Testis (tissue), 3 donors: Measurements from ENCODE around the gene SPINDOC. TPM values are rescaled to one million over a fixed set of nuclear protein-coding genes. Genes with fewer than 3 reads are reported as not detected.
"Not testable (repeated sequence)": the region's sequence is repeated elsewhere in the genome, so short reads cannot be mapped to it uniquely, and the experiment has no call there.

Experiments
- DNase-seq: peaks from one replicate; pipeline ENCODE4 v3.0.0-alpha.2; 2019
- H3K27ac ChIP-seq, 2 donors: fragments of 200-600 bp; sonication (generic); one replicate each; pipeline ENCODE4 v1.5.1; 2019
- H3K27me3 ChIP-seq: fragments of 200-600 bp; sonication (generic); one replicate; pipeline ENCODE4 v1.5.1; 2019
- H3K36me3 ChIP-seq: fragments of 200-600 bp; sonication (generic); one replicate; pipeline ENCODE4 v1.5.1; 2017; ENCODE audit warnings: low read depth; ENCODE audit errors: missing control alignments
- H3K4me1 ChIP-seq: fragments of 200-600 bp; sonication (generic); one replicate; pipeline ENCODE4 v1.5.1; 2019
- H3K4me3 ChIP-seq, 2 donors: fragments of 200-600 bp; sonication (generic); one replicate each; pipeline ENCODE4 v1.5.1; 2017 to 2019
- H3K9me3 ChIP-seq: fragments of 200-600 bp; sonication (generic); one replicate; pipeline ENCODE4 v1.5.1; 2017
- POLR2A ChIP-seq: fragments of 450-650 bp; IDR thresholded peaks from one replicate; pipeline ENCODE4 v1.6.1; 2017; ENCODE audit warnings: antibody characterized with exemption, mild to moderate bottlenecking, moderate library complexity
- WGBS, 2 donors: methylation state at CpG; one replicate each; pipeline ENCODE4 v1.1.5; 2018; 5-methylcytosine and 5-hydroxymethylcytosine counted together
- intact Hi-C: fragments of 100-400 bp; cut with DNase I; formaldehyde crosslinking; loops from one replicate; pipeline ENCODE4 v1.15.1; 2023; ENCODE audit warnings: low total_unique reads
- polyA plus RNA-seq: library from polyadenylated mRNA; stranded (reverse); fragments of 350-450 nt; fragmentation: Illumina TruSeq; extraction: RNeasy Lipid Tissue Mini Kit (QIAGEN cat#74804); gene quantifications from one replicate; pipeline ENCODE4 v1.2.3, GENCODE V29; 2014; ENCODE audit warnings: low read depth, low replicate concordance; ENCODE audit not compliant: insufficient read depth
- total RNA-seq, 2 donors: library from RNA; depleted of rRNA; stranded (reverse); fragments of >200 nt; gene quantifications; one replicate each; pipeline ENCODE4 v1.2.3, GENCODE V29; 2016
- TF ChIP-seq, protein P1 (sequence below), 3 experiments: fragments of 450-650 bp in 2 of 3; fragments of 200-600 bp in 1 of 3; sonication (generic) in 1 of 3; IDR thresholded peaks; one replicate each; pipeline ENCODE4 v1.5.1; 2016 to 2019; ENCODE audit warnings: antibody characterized with exemption in 3 of 3, mild to moderate bottlenecking in 2 of 3, moderate library complexity in 1 of 3

The SPINDOC gene
- total and polyA plus RNA-seq, 3 donors from 2014 or later = 38.6 to 71.6 (median 45.1) TPM

DNA sequence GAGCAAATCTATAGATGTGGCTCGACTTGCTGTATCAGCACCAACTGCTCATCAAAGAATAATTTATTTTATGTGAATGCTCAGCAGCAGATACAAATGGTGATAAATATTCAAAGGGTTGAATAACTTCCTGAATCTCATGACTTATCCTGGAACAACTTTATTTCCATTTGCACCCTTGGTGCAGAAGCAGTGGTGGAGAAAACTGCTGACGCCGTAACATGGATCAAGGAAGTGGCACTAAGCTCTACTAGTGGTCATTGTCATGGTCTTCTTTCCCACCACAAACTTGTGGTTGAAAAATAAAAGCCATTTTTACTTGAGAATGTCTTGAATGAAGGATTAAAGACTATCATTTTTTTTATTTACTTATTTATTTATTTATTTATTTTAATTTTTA lies 40.2 kb downstream of the SPINDOC start:
- Histone ChIP-seq H3K27ac (no peak overlapping the region), H3K27me3 (no peaks in the 10 kb centered on the region), H3K36me3 (no peaks in the 10 kb centered on the region), H3K4me1 (peaks cover 22% of the 10 kb centered on the region), H3K4me3 (no peak overlapping the region), H3K9me3 (no peaks in the 10 kb centered on the region)
- 92% methylated on average over 3 of the region's 3 CpGs for WGBS, 2 donors
- TF ChIP-seq POLR2A = no peak
- TF ChIP-seq, protein P1, sequence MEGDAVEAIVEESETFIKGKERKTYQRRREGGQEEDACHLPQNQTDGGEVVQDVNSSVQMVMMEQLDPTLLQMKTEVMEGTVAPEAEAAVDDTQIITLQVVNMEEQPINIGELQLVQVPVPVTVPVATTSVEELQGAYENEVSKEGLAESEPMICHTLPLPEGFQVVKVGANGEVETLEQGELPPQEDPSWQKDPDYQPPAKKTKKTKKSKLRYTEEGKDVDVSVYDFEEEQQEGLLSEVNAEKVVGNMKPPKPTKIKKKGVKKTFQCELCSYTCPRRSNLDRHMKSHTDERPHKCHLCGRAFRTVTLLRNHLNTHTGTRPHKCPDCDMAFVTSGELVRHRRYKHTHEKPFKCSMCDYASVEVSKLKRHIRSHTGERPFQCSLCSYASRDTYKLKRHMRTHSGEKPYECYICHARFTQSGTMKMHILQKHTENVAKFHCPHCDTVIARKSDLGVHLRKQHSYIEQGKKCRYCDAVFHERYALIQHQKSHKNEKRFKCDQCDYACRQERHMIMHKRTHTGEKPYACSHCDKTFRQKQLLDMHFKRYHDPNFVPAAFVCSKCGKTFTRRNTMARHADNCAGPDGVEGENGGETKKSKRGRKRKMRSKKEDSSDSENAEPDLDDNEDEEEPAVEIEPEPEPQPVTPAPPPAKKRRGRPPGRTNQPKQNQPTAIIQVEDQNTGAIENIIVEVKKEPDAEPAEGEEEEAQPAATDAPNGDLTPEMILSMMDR (IDR thresholded peaks at IDR 0.05) = no peak
- DNase-seq = no peak
- intact Hi-C loops = no loop called here

DNA sequence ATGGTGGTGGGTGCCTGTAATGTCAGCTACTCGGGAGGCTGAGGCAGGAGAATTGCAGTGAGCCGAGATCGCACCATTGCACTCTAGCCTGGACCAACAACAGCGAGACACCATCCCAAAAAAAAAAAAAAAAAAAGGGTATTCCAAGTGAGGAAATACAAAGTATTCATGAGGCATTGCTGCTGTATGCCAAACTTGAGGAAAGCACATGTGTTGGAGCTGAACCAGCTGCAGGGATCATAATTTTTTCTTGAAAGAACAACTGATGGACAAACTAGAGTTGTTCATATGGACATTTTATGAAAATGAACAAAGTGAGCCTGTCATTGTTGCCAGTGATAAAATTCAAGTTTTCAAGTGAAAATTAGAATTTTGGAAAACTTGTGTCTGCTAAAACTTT lies 41.4 kb downstream of the SPINDOC start:
- H3K4me3 ChIP-seq = no peak overlapping the region
- 98% methylated on average over 4 of the region's 4 CpGs for WGBS, 2 donors
- no peaks in the 10 kb centered on the region for H3K36me3 ChIP-seq
- intact Hi-C loops = no loop called here
- H3K4me1 ChIP-seq = peaks cover 30% of the 10 kb centered on the region
- H3K27me3 ChIP-seq = no peaks in the 10 kb centered on the region
- H3K27ac ChIP-seq = no peak overlapping the region
- no peaks in the 10 kb centered on the region for H3K9me3 ChIP-seq
- TF ChIP-seq, protein P1 (IDR thresholded peaks at IDR 0.05) = no peak
- no peak for TF ChIP-seq POLR2A
- no peak for DNase-seq

DNA sequence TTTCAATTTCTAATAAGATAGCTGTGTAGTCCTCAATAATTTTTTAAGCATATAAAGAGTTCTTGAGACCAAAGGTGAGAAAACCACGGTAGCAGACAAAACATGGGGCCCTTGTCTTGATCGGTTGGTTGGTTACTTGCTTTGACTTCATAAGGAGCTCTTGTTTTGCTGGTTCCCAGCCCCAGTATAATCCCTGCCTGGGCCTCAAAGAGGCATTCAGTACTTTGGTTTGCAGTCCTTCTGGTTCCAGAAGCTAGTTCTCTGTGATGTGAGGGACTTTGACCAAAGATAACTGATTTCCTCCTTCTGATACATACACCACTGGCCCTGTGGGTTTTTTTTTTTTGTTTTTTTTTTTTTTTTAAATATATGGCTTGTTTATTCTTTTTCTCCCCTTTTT lies 42.7 kb downstream of the SPINDOC start:
- no peak for DNase-seq
- no peaks in the 10 kb centered on the region for H3K9me3 ChIP-seq
- TF ChIP-seq, protein P1 (IDR thresholded peaks at IDR 0.05) = no peak
- intact Hi-C loops = no loop called here
- H3K4me3 ChIP-seq = no peak overlapping the region
- H3K4me1 ChIP-seq = peaks cover 24% of the 10 kb centered on the region
- H3K27ac ChIP-seq = no peak overlapping the region
- 86 to 93% methylated on average over 2 of the region's 2 CpGs for WGBS, 2 donors
- H3K36me3 ChIP-seq = no peaks in the 10 kb centered on the region
- H3K27me3 ChIP-seq = no peaks in the 10 kb centered on the region

- H3K27ac ChIP-seq = peak overlapping the region; percentile 53 to 68
- DNase-seq = peak; percentile 68
- intact Hi-C loops = no loop called here
- H3K27me3 ChIP-seq = no peaks in the 10 kb centered on the region
- no peak overlapping the region for H3K4me3 ChIP-seq
- 57 to 61% methylated on average over 11 of the region's 11 CpGs for WGBS, 2 donors
- no peak for TF ChIP-seq POLR2A
- TF ChIP-seq, protein P1 (IDR thresholded peaks at IDR 0.05) = no peak
- no peaks in the 10 kb centered on the region for H3K36me3 ChIP-seq
- H3K9me3 ChIP-seq = no peaks in the 10 kb centered on the region
- H3K4me1 ChIP-seq = peaks cover 14% of the 10 kb centered on the region
These were observed 45.6 kb downstream of the SPINDOC start for GRCh38 chr11:63858628-63859550.

DNA sequence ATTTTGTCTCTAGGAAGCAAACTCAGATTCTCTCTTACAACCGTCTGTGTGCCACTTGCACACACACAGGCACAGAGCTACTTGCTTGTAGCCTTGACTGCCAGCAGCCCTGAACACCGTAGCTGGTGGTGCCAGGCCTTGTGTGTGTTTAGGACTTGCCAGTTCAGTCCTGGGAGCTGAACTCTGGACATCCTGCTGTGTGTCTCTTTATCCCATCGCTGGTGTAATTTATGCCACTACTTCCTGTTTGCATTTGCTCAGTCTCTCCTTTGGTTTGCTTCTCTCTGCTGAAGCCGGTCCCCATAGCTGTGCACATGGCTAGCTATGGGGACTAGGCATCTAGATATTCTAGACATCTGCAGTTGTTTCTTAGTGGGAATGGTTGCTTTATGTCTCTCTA lies 49.7 kb downstream of the SPINDOC start:
- H3K27ac ChIP-seq = no peak overlapping the region
- peaks cover 22% of the 10 kb centered on the region for H3K4me1 ChIP-seq
- intact Hi-C loops = no loop called here
- H3K27me3 ChIP-seq = no peaks in the 10 kb centered on the region
- 49 to 58% methylated on average over 4 of the region's 4 CpGs for WGBS, 2 donors
- no peaks in the 10 kb centered on the region for H3K9me3 ChIP-seq
- no peak for DNase-seq
- TF ChIP-seq, protein P1 (IDR thresholded peaks at IDR 0.05) = no peak
- TF ChIP-seq POLR2A = no peak
- H3K4me3 ChIP-seq = no peak overlapping the region
- H3K36me3 ChIP-seq = no peaks in the 10 kb centered on the region

- WGBS, 2 donors = 95% methylated on average over 6 of the region's 6 CpGs
- H3K9me3 ChIP-seq, H3K27ac ChIP-seq, H3K4me3 ChIP-seq, H3K36me3 ChIP-seq, DNase-seq, H3K27me3 ChIP-seq, intact Hi-C loops: not testable (repeated sequence)
- peaks cover 17% of the 10 kb centered on the region for H3K4me1 ChIP-seq
These were observed 50.4 kb downstream of the SPINDOC start for GRCh38 chr11:63863620-63864019.
